ENCODE data around the gene TMIGD3.

DNA sequence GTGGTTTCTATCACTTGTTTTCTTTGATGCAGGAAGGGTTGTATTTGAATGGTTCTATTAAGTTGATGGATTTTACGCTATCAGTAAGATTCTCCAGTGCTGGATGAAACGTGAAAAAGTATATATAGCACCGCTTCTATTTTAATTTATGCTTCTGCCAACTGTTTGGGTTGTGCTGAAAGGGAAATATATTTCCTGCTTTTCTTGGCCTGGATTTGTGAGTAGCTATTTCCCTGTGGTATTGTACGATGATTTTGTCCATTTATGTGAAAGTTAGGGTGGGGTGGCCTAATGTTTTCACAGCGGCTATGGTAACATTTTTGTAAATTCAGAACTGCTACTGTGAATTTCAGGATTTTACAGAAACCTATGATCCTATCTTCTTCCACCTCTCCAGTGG, 29.3 kb downstream of the TMIGD3 start:
- TF ChIP-seq CTCF (IDR thresholded peaks at IDR 0.05; ENCODE audit: insufficient read depth, low read length, poor library complexity, severe bottlenecking) (no peak), EZH2phosphoT487 (conservative IDR thresholded peaks at IDR 0.05; ENCODE audit: low read length) (no peak)
